Body of pancreas (tissue), 4 donors: ENCODE data around the gene INF2. TPM values are rescaled to one million over a fixed set of nuclear protein-coding genes. Genes with fewer than 3 reads are reported as not detected.

Source experiments
- ATAC-seq: fragments of 150-250 bp; one replicate; pipeline ENCODE4 v1.9.1; 2016
- DNase-seq, 4 donors: peaks; one replicate each; pipeline ENCODE4 v3.0.0-alpha.2; 2019
- H3K27ac ChIP-seq, 4 donors: fragments of 200-600 bp; sonication (generic); 1 replicate in 3 of 4; 2 replicates in 1 of 4; pipeline versions ENCODE4 v1.5.1 to v1.6.1; 2016 to 2019; ENCODE audit warnings: mild to moderate bottlenecking in 1 of 4, mixed read lengths in 1 of 4, moderate library complexity in 1 of 4
- H3K27me3 ChIP-seq, 2 donors: fragments of 200-600 bp; sonication (generic); one replicate each; pipeline ENCODE4 v1.6.0; 2016; ENCODE audit warnings: mild to moderate bottlenecking in 1 of 2
- H3K36me3 ChIP-seq, 2 donors: fragments of 200-600 bp; sonication (generic); replicated peaks in 1 of 2; 2 replicates each; pipeline ENCODE4 v1.5.1; 2016; ENCODE audit warnings: low read depth in 2 of 2; ENCODE audit not compliant: insufficient read depth in 1 of 2
- H3K4me1 ChIP-seq: fragments of 200-600 bp; sonication (generic); one replicate; pipeline ENCODE4 v1.6.0; 2016
- H3K4me3 ChIP-seq, 2 donors: fragments of 200-600 bp; sonication (generic); 1 replicate in 1 of 2; 2 replicates in 1 of 2; pipeline ENCODE4 v1.5.1; 2016 to 2019
- H3K9me3 ChIP-seq, 3 donors: fragments of 200-600 bp; sonication (generic); 1 replicate in 2 of 3; 2 replicates in 1 of 3; pipeline ENCODE4 v1.5.1; 2016
- POLR2A ChIP-seq, 3 donors: fragments of 450-650 bp; IDR thresholded peaks; one replicate each; pipeline ENCODE4 v1.6.1; 2016; ENCODE audit warnings: antibody characterized with exemption in 3 of 3, mild to moderate bottlenecking in 2 of 3
- whole genome bisulfite sequencing, 2 donors: methylation state at CpG; one replicate each; pipeline ENCODE4 v1.1.5; 2017; 5-methylcytosine and 5-hydroxymethylcytosine counted together
- intact Hi-C: fragments of 100-400 bp; cut with DNase I; formaldehyde crosslinking; loops from one replicate; pipeline ENCODE4 v1.15.1; 2023
- total RNA-seq, 2 donors: library from RNA; depleted of rRNA; stranded (reverse); fragments of >200 nt; gene quantifications; one replicate each; pipeline ENCODE4 v1.1.0, GENCODE V29; 2016
- TF ChIP-seq, protein P1 (sequence below), 7 experiments: fragments of 450-650 bp in 4 of 7; fragments of 200-600 bp in 3 of 7; sonication (generic) in 3 of 7; IDR thresholded peaks; one replicate each; pipeline ENCODE4 v1.5.1; 2016 to 2019; ENCODE audit warnings: antibody characterized with exemption in 7 of 7

INF2 gene
- total RNA-seq, 2 donors from 2014 or later = 46.2 to 90.3 TPM

GRCh38 chr14:104756477-104757237, 67.2 kb downstream of the INF2 start:
- WGBS, 2 donors = 56 to 63% methylated on average over 5 to 27 of the region's 27 CpGs
- no peak for DNase-seq
- TF ChIP-seq POLR2A (IDR thresholded peaks at IDR 0.05) = no peak
- TF ChIP-seq, protein P1, sequence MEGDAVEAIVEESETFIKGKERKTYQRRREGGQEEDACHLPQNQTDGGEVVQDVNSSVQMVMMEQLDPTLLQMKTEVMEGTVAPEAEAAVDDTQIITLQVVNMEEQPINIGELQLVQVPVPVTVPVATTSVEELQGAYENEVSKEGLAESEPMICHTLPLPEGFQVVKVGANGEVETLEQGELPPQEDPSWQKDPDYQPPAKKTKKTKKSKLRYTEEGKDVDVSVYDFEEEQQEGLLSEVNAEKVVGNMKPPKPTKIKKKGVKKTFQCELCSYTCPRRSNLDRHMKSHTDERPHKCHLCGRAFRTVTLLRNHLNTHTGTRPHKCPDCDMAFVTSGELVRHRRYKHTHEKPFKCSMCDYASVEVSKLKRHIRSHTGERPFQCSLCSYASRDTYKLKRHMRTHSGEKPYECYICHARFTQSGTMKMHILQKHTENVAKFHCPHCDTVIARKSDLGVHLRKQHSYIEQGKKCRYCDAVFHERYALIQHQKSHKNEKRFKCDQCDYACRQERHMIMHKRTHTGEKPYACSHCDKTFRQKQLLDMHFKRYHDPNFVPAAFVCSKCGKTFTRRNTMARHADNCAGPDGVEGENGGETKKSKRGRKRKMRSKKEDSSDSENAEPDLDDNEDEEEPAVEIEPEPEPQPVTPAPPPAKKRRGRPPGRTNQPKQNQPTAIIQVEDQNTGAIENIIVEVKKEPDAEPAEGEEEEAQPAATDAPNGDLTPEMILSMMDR (IDR thresholded peaks at IDR 0.05) = no peak
- intact Hi-C loops = no loop called here
- Histone ChIP-seq H3K4me1 (peaks cover 51% of the 10 kb centered on the region), H3K36me3 (no peaks in the 10 kb centered on the region), H3K27me3 (no peaks in the 10 kb centered on the region), H3K9me3 (no peaks in the 10 kb centered on the region), H3K4me3 (no peak overlapping the region), H3K27ac (peak overlapping the region in 3 of 4 donors; percentile 54 to 69 (median 65))
- no peak for ATAC-seq

DNA sequence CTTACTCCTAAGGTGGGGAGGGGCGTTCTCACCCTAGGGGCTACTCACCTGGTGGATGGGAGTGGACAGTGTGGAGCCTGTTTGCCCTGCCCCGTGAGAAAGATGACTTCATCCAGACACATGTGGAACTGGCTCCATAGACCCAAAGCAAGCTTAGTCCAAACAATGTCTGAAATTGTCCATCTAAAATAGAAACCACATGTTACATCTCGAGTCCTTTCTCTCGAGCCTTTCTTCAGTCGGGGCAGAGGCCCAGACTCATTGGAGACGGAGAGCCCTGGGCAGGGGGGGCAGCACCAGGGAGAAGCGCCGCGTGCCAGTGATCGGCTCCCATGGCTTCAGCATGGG, 67.8 kb downstream of the INF2 start:
- TF ChIP-seq, protein P1 (IDR thresholded peaks at IDR 0.05) = no peak
- no peak for TF ChIP-seq POLR2A (IDR thresholded peaks at IDR 0.05)
- peak overlapping the region in 3 of 4 donors; percentile 45 to 69 (median 65) for H3K27ac ChIP-seq
- no peaks in the 10 kb centered on the region for H3K9me3 ChIP-seq
- no peak overlapping the region for H3K4me3 ChIP-seq
- no peaks in the 10 kb centered on the region for H3K27me3 ChIP-seq
- intact Hi-C loops = no loop called here
- ATAC-seq = no peak
- no peaks in the 10 kb centered on the region for H3K36me3 ChIP-seq
- H3K4me1 ChIP-seq = peaks cover 47% of the 10 kb centered on the region
- no peak for DNase-seq
- 33 to 65% methylated on average over 3 to 10 of the region's 10 CpGs for WGBS, 2 donors

- WGBS, 2 donors = 76 to 85% methylated on average over 12 to 19 of the region's 19 CpGs
- Histone ChIP-seq H3K9me3 (no peaks in the 10 kb centered on the region), H3K36me3 (no peaks in the 10 kb centered on the region), H3K4me3 (no peak overlapping the region), H3K4me1 (peaks cover 45% of the 10 kb centered on the region), H3K27me3 (no peaks in the 10 kb centered on the region), H3K27ac (peak overlapping the region in 2 of 4 donors; percentile 45 to 69)
- TF ChIP-seq POLR2A (IDR thresholded peaks at IDR 0.05) = no peak
- TF ChIP-seq, protein P1 (IDR thresholded peaks at IDR 0.05) = no peak
- no peak for ATAC-seq
- intact Hi-C loops = no loop called here
- no peak for DNase-seq
Measured at GRCh38 chr14:104757681-104758392, 68.4 kb downstream of the INF2 start.

GRCh38 chr14:104758981-104759969, 69.9 kb downstream of the INF2 start:
- WGBS, 2 donors = 80 to 84% methylated on average over 26 to 30 of the region's 30 CpGs
- H3K4me3 ChIP-seq = no peak overlapping the region
- no peak overlapping the region for H3K27ac ChIP-seq
- no peaks in the 10 kb centered on the region for H3K36me3 ChIP-seq
- TF ChIP-seq, protein P1 (IDR thresholded peaks at IDR 0.05) = no peak
- no peak for TF ChIP-seq POLR2A (IDR thresholded peaks at IDR 0.05)
- H3K9me3 ChIP-seq = no peaks in the 10 kb centered on the region
- ATAC-seq = no peak
- intact Hi-C loops = no loop called here
- peaks cover 39% of the 10 kb centered on the region for H3K4me1 ChIP-seq
- no peak for DNase-seq
- no peaks in the 10 kb centered on the region for H3K27me3 ChIP-seq
